A673 (cell line): ENCODE data around the gene STYX.

Source experiments
- EZH2 ChIP-seq: fragments of 200-600 bp; sonication (generic); IDR thresholded peaks from 2 replicates; pipeline ENCODE4 v1.6.1; 2017; ENCODE audit warnings: borderline replicate concordance, low read depth, mild to moderate bottlenecking, mixed read lengths, antibody characterized with exemption, low read length; ENCODE audit not compliant: poor library complexity, severe bottlenecking
- TF ChIP-seq, protein P1 (sequence below): fragments of 300-800, 200-600 bp; sonication (generic); conservative IDR thresholded peaks from 2 replicates; pipeline ENCODE4 v1.5.1; 2017; ENCODE audit warnings: low read depth, mild to moderate bottlenecking, antibody characterized with exemption, low read length, moderate library complexity, mixed read lengths

DNA sequence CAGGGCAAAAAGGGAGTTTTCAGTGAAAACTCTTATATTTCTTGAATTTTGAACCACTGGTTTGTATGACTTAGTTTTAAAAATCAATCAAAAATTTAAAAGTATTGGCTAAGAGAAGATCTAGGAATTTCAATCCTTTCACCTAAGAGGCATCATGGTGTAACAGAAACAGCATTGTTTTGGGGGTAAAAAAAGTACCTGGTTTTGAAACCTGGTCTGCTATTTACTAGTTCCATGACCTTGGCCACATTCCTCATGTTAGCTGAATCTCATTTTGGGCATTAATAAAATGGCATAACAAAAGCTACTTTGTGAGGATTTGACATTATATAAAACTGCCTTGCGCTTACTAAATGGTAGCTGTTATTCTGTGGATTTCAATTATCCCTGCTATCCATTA, 78.1 kb downstream of the STYX start:
- TF ChIP-seq, protein P1, sequence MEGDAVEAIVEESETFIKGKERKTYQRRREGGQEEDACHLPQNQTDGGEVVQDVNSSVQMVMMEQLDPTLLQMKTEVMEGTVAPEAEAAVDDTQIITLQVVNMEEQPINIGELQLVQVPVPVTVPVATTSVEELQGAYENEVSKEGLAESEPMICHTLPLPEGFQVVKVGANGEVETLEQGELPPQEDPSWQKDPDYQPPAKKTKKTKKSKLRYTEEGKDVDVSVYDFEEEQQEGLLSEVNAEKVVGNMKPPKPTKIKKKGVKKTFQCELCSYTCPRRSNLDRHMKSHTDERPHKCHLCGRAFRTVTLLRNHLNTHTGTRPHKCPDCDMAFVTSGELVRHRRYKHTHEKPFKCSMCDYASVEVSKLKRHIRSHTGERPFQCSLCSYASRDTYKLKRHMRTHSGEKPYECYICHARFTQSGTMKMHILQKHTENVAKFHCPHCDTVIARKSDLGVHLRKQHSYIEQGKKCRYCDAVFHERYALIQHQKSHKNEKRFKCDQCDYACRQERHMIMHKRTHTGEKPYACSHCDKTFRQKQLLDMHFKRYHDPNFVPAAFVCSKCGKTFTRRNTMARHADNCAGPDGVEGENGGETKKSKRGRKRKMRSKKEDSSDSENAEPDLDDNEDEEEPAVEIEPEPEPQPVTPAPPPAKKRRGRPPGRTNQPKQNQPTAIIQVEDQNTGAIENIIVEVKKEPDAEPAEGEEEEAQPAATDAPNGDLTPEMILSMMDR: no peak
- TF ChIP-seq EZH2: no peak
